Measurements from ENCODE around the gene GAGE2A. TPM values are rescaled to one million over a fixed set of nuclear protein-coding genes. Genes with fewer than 3 reads are reported as not detected.
"Not testable (repeated sequence)": the region's sequence is repeated elsewhere in the genome, so short reads cannot be mapped to it uniquely, and the experiment has no call there.

GAGE2A gene, protein sequence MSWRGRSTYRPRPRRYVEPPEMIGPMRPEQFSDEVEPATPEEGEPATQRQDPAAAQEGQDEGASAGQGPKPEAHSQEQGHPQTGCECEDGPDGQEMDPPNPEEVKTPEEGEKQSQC
- total RNA-seq, result not detected
- total RNA-seq (2013), result not detected

- H3K27ac ChIP-seq (ENCODE audit: low read length); H3K36me3 ChIP-seq (ENCODE audit: control insufficient read depth, insufficient read depth, low read length); H3K9me3 Mint-ChIP-seq; intact Hi-C loops (cut with micrococcal nuclease); H3K27ac Mint-ChIP-seq; H3K4me3 ChIP-seq (ENCODE audit: low read length); H3K27me3 Mint-ChIP-seq (ENCODE audit: low read depth in 2 of 2); DNase-seq; H3K4me3 Mint-ChIP-seq; H3K9me3 ChIP-seq (ENCODE audit: control insufficient read depth, insufficient read depth, low read length); ATAC-seq; H3K27me3 ChIP-seq (ENCODE audit: control insufficient read depth, insufficient read depth, low read length); H3K4me1 ChIP-seq (ENCODE audit: control insufficient read depth, insufficient read depth, low read length); H3K4me1 Mint-ChIP-seq; H3K36me3 Mint-ChIP-seq: not testable (repeated sequence)
- WGBS (ENCODE audit: insufficient coverage), result no CpG with 5 or more reads among the region's 16 CpGs
Observed at GRCh38 chrX:49589196-49589595, at the start of gene GAGE2A. TSS of gene GAGE2A (plus strand) at chrX:49589496. CDS start at chrX:49590651, 1,155 bp downstream.

GRCh38 chrX:49541433-49541832 lies 47.9 kb upstream of the GAGE2A start, which contains the start of gene GAGE12D:
TSS of gene GAGE12D (plus strand) at chrX:49541733. CDS start at chrX:49542888, 1,155 bp downstream.
- H3K4me3 Mint-ChIP-seq; DNase-seq; H3K36me3 Mint-ChIP-seq; H3K4me1 Mint-ChIP-seq; H3K9me3 Mint-ChIP-seq; H3K27ac Mint-ChIP-seq; H3K27me3 ChIP-seq (ENCODE audit: control insufficient read depth, insufficient read depth, low read length); ATAC-seq; H3K4me3 ChIP-seq (ENCODE audit: low read length); H3K4me1 ChIP-seq (ENCODE audit: control insufficient read depth, insufficient read depth, low read length); H3K27me3 Mint-ChIP-seq (ENCODE audit: low read depth in 2 of 2); H3K9me3 ChIP-seq (ENCODE audit: control insufficient read depth, insufficient read depth, low read length); H3K27ac ChIP-seq (ENCODE audit: low read length); intact Hi-C loops (cut with micrococcal nuclease); H3K36me3 ChIP-seq (ENCODE audit: control insufficient read depth, insufficient read depth, low read length): not testable (repeated sequence)
- WGBS (ENCODE audit: insufficient coverage), result no CpG with 5 or more reads among the region's 16 CpGs

DNA sequence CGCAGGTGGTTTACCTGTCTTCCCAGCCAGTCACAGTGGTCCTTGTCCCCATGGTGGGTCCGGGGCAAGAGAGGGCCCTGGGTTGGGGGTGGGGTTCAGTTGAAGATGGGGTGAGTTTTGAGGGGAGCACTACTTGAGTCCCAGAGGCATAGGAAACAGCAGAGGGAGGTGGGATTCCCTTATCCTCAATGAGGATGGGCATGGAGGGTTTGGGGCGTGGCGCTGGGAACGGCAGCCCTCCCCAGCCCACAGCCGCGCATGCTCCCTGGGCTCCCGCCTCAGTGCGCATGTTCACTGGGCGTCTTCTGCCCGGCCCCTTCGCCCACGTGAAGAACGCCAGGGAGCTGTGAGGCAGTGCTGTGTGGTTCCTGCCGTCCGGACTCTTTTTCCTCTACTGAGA lies 38.3 kb upstream of the GAGE2A start, which contains the start of gene GAGE12E:
TSS of gene GAGE12E (plus strand) at position 301 of the 400 bp plus-strand sequence. CDS start 1,155 bp downstream, outside the sequence.
- WGBS (ENCODE audit: insufficient coverage), result no CpG with 5 or more reads among the region's 16 CpGs

DNA sequence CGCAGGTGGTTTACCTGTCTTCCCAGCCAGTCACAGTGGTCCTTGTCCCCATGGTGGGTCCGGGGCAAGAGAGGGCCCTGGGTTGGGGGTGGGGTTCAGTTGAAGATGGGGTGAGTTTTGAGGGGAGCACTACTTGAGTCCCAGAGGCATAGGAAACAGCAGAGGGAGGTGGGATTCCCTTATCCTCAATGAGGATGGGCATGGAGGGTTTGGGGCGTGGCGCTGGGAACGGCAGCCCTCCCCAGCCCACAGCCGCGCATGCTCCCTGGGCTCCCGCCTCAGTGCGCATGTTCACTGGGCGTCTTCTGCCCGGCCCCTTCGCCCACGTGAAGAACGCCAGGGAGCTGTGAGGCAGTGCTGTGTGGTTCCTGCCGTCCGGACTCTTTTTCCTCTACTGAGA lies 28.8 kb upstream of the GAGE2A start, which contains the start of gene GAGE12F:
TSS of gene GAGE12F (plus strand) at position 301 of the 400 bp plus-strand sequence. CDS start 1,155 bp downstream, outside the sequence.
- H3K36me3 ChIP-seq (ENCODE audit: control insufficient read depth, insufficient read depth, low read length); H3K36me3 Mint-ChIP-seq; H3K4me1 Mint-ChIP-seq; intact Hi-C loops (cut with micrococcal nuclease); H3K27me3 Mint-ChIP-seq (ENCODE audit: low read depth in 2 of 2); H3K4me3 ChIP-seq (ENCODE audit: low read length); H3K4me3 Mint-ChIP-seq; H3K9me3 Mint-ChIP-seq; H3K27me3 ChIP-seq (ENCODE audit: control insufficient read depth, insufficient read depth, low read length); H3K27ac ChIP-seq (ENCODE audit: low read length); H3K4me1 ChIP-seq (ENCODE audit: control insufficient read depth, insufficient read depth, low read length); H3K9me3 ChIP-seq (ENCODE audit: control insufficient read depth, insufficient read depth, low read length); DNase-seq; ATAC-seq; H3K27ac Mint-ChIP-seq: not testable (repeated sequence)
- WGBS (ENCODE audit: insufficient coverage), result no CpG with 5 or more reads among the region's 16 CpGs

More for the DNA sequence above, 38.3 kb upstream of the GAGE2A start, which contains the start of gene GAGE12E:
- intact Hi-C loops (cut with micrococcal nuclease); ATAC-seq; H3K27me3 Mint-ChIP-seq (ENCODE audit: low read depth in 2 of 2); H3K9me3 Mint-ChIP-seq; H3K27ac ChIP-seq (ENCODE audit: low read length); DNase-seq; H3K36me3 ChIP-seq (ENCODE audit: control insufficient read depth, insufficient read depth, low read length); H3K4me3 ChIP-seq (ENCODE audit: low read length); H3K27me3 ChIP-seq (ENCODE audit: control insufficient read depth, insufficient read depth, low read length); H3K4me1 Mint-ChIP-seq; H3K4me3 Mint-ChIP-seq; H3K9me3 ChIP-seq (ENCODE audit: control insufficient read depth, insufficient read depth, low read length); H3K27ac Mint-ChIP-seq; H3K4me1 ChIP-seq (ENCODE audit: control insufficient read depth, insufficient read depth, low read length); H3K36me3 Mint-ChIP-seq: not testable (repeated sequence)

DNA sequence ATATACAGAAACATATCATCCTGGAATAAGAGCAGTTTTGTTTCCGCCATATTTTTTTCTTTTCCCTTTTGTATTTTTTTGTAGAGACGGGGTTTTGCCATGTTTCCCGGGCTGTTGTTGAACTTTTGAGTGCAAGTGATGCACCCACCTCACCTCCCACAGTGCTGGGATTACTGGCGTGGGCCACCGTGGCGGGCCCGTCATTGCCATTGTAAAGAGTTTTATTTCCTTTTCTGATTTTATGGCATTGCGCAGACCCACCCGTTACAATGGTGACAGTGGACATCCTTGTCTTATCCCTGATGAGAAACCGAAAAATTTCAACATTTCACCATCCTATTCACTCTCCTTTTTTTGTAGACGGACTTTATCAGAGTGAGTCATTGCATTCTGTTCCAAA lies 20.6 kb upstream of the GAGE2A start:
- H3K9me3 Mint-ChIP-seq; H3K4me1 Mint-ChIP-seq; DNase-seq; H3K27me3 ChIP-seq (ENCODE audit: control insufficient read depth, insufficient read depth, low read length); intact Hi-C loops (cut with micrococcal nuclease); H3K4me1 ChIP-seq (ENCODE audit: control insufficient read depth, insufficient read depth, low read length); H3K36me3 ChIP-seq (ENCODE audit: control insufficient read depth, insufficient read depth, low read length); H3K27ac ChIP-seq (ENCODE audit: low read length); H3K36me3 Mint-ChIP-seq; H3K9me3 ChIP-seq (ENCODE audit: control insufficient read depth, insufficient read depth, low read length); H3K27ac Mint-ChIP-seq; ATAC-seq; H3K4me3 Mint-ChIP-seq; H3K27me3 Mint-ChIP-seq (ENCODE audit: low read depth in 2 of 2); H3K4me3 ChIP-seq (ENCODE audit: low read length): not testable (repeated sequence)
- WGBS (ENCODE audit: insufficient coverage), result no CpG with 5 or more reads among the region's 11 CpGs

- H3K27ac ChIP-seq (ENCODE audit: low read length); H3K4me1 ChIP-seq (ENCODE audit: control insufficient read depth, insufficient read depth, low read length); H3K9me3 Mint-ChIP-seq; DNase-seq; ATAC-seq; H3K9me3 ChIP-seq (ENCODE audit: control insufficient read depth, insufficient read depth, low read length); H3K4me1 Mint-ChIP-seq; intact Hi-C loops (cut with micrococcal nuclease); H3K27me3 ChIP-seq (ENCODE audit: control insufficient read depth, insufficient read depth, low read length); H3K4me3 Mint-ChIP-seq; H3K36me3 Mint-ChIP-seq; H3K4me3 ChIP-seq (ENCODE audit: low read length); H3K27me3 Mint-ChIP-seq (ENCODE audit: low read depth in 2 of 2); H3K36me3 ChIP-seq (ENCODE audit: control insufficient read depth, insufficient read depth, low read length); H3K27ac Mint-ChIP-seq: not testable (repeated sequence)
- WGBS (ENCODE audit: insufficient coverage), result no CpG with 5 or more reads among the region's 13 CpGs
Observed at GRCh38 chrX:49569152-49569551, 20.1 kb upstream of the GAGE2A start.

GRCh38 chrX:49570100-49570499 lies 19.2 kb upstream of the GAGE2A start, which contains the start of gene GAGE12G:
TSS of gene GAGE12G (plus strand) at chrX:49570400. CDS start at chrX:49571555, 1,155 bp downstream.
- intact Hi-C loops (cut with micrococcal nuclease); H3K9me3 ChIP-seq (ENCODE audit: control insufficient read depth, insufficient read depth, low read length); H3K27ac ChIP-seq (ENCODE audit: low read length); H3K36me3 Mint-ChIP-seq; H3K4me1 Mint-ChIP-seq; ATAC-seq; H3K4me3 ChIP-seq (ENCODE audit: low read length); H3K36me3 ChIP-seq (ENCODE audit: control insufficient read depth, insufficient read depth, low read length); H3K27me3 Mint-ChIP-seq (ENCODE audit: low read depth in 2 of 2); H3K4me3 Mint-ChIP-seq; H3K27me3 ChIP-seq (ENCODE audit: control insufficient read depth, insufficient read depth, low read length); DNase-seq; H3K27ac Mint-ChIP-seq; H3K9me3 Mint-ChIP-seq; H3K4me1 ChIP-seq (ENCODE audit: control insufficient read depth, insufficient read depth, low read length): not testable (repeated sequence)
- no CpG with 5 or more reads among the region's 16 CpGs for WGBS (ENCODE audit: insufficient coverage)

DNA sequence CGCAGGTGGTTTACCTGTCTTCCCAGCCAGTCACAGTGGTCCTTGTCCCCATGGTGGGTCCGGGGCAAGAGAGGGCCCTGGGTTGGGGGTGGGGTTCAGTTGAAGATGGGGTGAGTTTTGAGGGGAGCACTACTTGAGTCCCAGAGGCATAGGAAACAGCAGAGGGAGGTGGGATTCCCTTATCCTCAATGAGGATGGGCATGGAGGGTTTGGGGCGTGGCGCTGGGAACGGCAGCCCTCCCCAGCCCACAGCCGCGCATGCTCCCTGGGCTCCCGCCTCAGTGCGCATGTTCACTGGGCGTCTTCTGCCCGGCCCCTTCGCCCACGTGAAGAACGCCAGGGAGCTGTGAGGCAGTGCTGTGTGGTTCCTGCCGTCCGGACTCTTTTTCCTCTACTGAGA lies 9.6 kb upstream of the GAGE2A start, which contains the start of gene GAGE12H:
TSS of gene GAGE12H (plus strand) at position 301 of the 400 bp plus-strand sequence. CDS start 1,155 bp downstream, outside the sequence.
- H3K4me1 ChIP-seq (ENCODE audit: control insufficient read depth, insufficient read depth, low read length); H3K9me3 Mint-ChIP-seq; DNase-seq; H3K9me3 ChIP-seq (ENCODE audit: control insufficient read depth, insufficient read depth, low read length); H3K4me3 Mint-ChIP-seq; H3K27me3 Mint-ChIP-seq (ENCODE audit: low read depth in 2 of 2); H3K4me3 ChIP-seq (ENCODE audit: low read length); H3K27ac ChIP-seq (ENCODE audit: low read length); H3K36me3 Mint-ChIP-seq; H3K27me3 ChIP-seq (ENCODE audit: control insufficient read depth, insufficient read depth, low read length); H3K27ac Mint-ChIP-seq; H3K36me3 ChIP-seq (ENCODE audit: control insufficient read depth, insufficient read depth, low read length); H3K4me1 Mint-ChIP-seq; ATAC-seq; intact Hi-C loops (cut with micrococcal nuclease): not testable (repeated sequence)
- no CpG with 5 or more reads among the region's 16 CpGs for WGBS (ENCODE audit: insufficient coverage)
